Retina (tissue), 1 donor: Measurements from ENCODE around the gene PPM1E.
"Not testable (repeated sequence)": the region's sequence is repeated elsewhere in the genome, so short reads cannot be mapped to it uniquely, and the experiment has no call there.

Experiments
- DNase-seq: peaks from one replicate; pipeline ENCODE4 v3.0.0-alpha.2; 2016

PPM1E gene

GRCh38 chr17:58850106-58850505, 94.5 kb downstream of the PPM1E start:
- DNase-seq = not testable (repeated sequence)

- DNase-seq = no peak
These were observed 109.6 kb downstream of the PPM1E start for GRCh38 chr17:58865301-58865700.

GRCh38 chr17:58870747-58871146, 115.1 kb downstream of the PPM1E start:
- DNase-seq = no peak

GRCh38 chr17:58873926-58874325, 118.3 kb downstream of the PPM1E start:
- DNase-seq = no peak

- no peak for DNase-seq
These were observed 119.6 kb downstream of the PPM1E start for GRCh38 chr17:58875261-58875660.

- DNase-seq = no peak
These were observed 128.5 kb downstream of the PPM1E start for GRCh38 chr17:58884161-58884560.

- no peak for DNase-seq
These were observed 130.9 kb downstream of the PPM1E start for GRCh38 chr17:58886514-58886913.

- no peak for DNase-seq
These were observed 134.3 kb downstream of the PPM1E start for GRCh38 chr17:58889928-58890327.

GRCh38 chr17:58899191-58899590, 143.5 kb downstream of the PPM1E start:
- DNase-seq = no peak

GRCh38 chr17:58902322-58902721, 146.7 kb downstream of the PPM1E start:
- DNase-seq = no peak

GRCh38 chr17:58911741-58912343, 156.2 kb downstream of the PPM1E start:
- no peak for DNase-seq

GRCh38 chr17:58913552-58913951, 157.9 kb downstream of the PPM1E start:
- no peak for DNase-seq

- DNase-seq = no peak
These were observed 158.5 kb downstream of the PPM1E start for GRCh38 chr17:58913971-58914769.

GRCh38 chr17:58917228-58917627, 161.6 kb downstream of the PPM1E start:
- no peak for DNase-seq

GRCh38 chr17:58918072-58918471, 162.4 kb downstream of the PPM1E start:
- DNase-seq = no peak

- no peak for DNase-seq
These were observed 163.2 kb downstream of the PPM1E start for GRCh38 chr17:58918884-58919283.

- DNase-seq = no peak
These were observed 165.1 kb downstream of the PPM1E start for GRCh38 chr17:58920773-58921172.

GRCh38 chr17:58932956-58933355, 177.3 kb downstream of the PPM1E start:
- DNase-seq = no peak

GRCh38 chr17:58936295-58936694, 180.6 kb downstream of the PPM1E start:
- no peak for DNase-seq

GRCh38 chr17:58944166-58944565, 188.5 kb downstream of the PPM1E start:
- DNase-seq = no peak

GRCh38 chr17:58947411-58947810, 191.8 kb downstream of the PPM1E start:
- DNase-seq = no peak

GRCh38 chr17:58947824-58948223, 192.2 kb downstream of the PPM1E start:
- no peak for DNase-seq

- not testable (repeated sequence) for DNase-seq
These were observed 198.7 kb downstream of the PPM1E start for GRCh38 chr17:58954358-58954757.

- no peak for DNase-seq
These were observed 201.5 kb downstream of the PPM1E start for GRCh38 chr17:58956997-58957724.
